ENCODE data around the gene NCAPD3. TPM values are rescaled to one million over a fixed set of nuclear protein-coding genes. Genes with fewer than 3 reads are reported as not detected.
"Not testable (repeated sequence)": the region's sequence is repeated elsewhere in the genome, so short reads cannot be mapped to it uniquely, and the experiment has no call there.

The NCAPD3 gene
- total and polyA plus RNA-seq, 2 donors = 7.2 to 24.4 TPM

DNA sequence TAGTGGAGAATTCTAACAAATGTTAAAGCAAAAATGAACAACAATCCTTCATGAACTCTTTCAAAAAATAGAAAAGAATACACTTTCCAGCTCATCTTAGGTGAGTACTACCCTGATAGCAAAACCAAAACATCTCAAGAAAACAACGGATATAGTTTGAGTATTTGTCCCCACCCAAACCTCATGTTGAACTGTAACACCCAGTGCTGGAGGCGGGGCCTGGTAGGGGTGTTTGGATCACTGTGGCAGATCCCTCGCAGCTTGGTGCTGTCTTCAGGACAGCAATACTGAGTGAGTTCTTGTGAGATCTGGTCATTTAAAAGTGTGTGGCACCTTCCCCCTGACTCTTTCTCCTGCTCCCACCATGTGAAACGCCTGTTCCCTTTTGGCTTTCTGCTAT, 27.0 kb downstream of the NCAPD3 start:
- 97% methylated on average over 4 of the region's 4 CpGs for WGBS
- no peak for DNase-seq (ENCODE audit: low read depth in 6 of 9, low spot score in 9 of 9)
- Histone ChIP-seq H3K36me3 (ENCODE audit: control insufficient read depth in 2 of 2, insufficient read depth in 2 of 2, low read length in 1 of 2) (peaks cover 26 to 56% of the 10 kb centered on the region in 2 donors), H3K9me3 (ENCODE audit: control insufficient read depth in 2 of 2, insufficient read depth in 1 of 2, low read length in 1 of 2) (no peaks in the 10 kb centered on the region), H3K27ac (ENCODE audit: low read depth in 1 of 2, low read length in 1 of 2) (no peak overlapping the region), H3K27me3 (ENCODE audit: control insufficient read depth in 2 of 2, insufficient read depth in 1 of 2, low read length in 1 of 2) (no peaks in the 10 kb centered on the region), H3K4me3 (ENCODE audit: low read length in 2 of 2) (no peak overlapping the region), H3K4me1 (ENCODE audit: control insufficient read depth in 2 of 2, insufficient read depth in 2 of 2, low read length in 2 of 2) (no peaks in the 10 kb centered on the region)

- H3K9me3 ChIP-seq (ENCODE audit: control insufficient read depth in 2 of 2, insufficient read depth in 1 of 2, low read length in 1 of 2); H3K4me1 ChIP-seq (ENCODE audit: control insufficient read depth in 2 of 2, insufficient read depth in 2 of 2, low read length in 2 of 2); H3K27me3 ChIP-seq (ENCODE audit: control insufficient read depth in 2 of 2, insufficient read depth in 1 of 2, low read length in 1 of 2); DNase-seq (ENCODE audit: low read depth in 6 of 9, low spot score in 9 of 9); H3K4me3 ChIP-seq (ENCODE audit: low read length in 2 of 2); H3K27ac ChIP-seq (ENCODE audit: low read depth in 1 of 2, low read length in 1 of 2): not testable (repeated sequence)
- peaks cover 47 to 81% of the 10 kb centered on the region in 2 donors for H3K36me3 ChIP-seq (ENCODE audit: control insufficient read depth in 2 of 2, insufficient read depth in 2 of 2, low read length in 1 of 2)
- WGBS = 98% methylated on average over 8 of the region's 8 CpGs
Observed at GRCh38 chr11:134188092-134188491, 35.7 kb downstream of the NCAPD3 start.

GRCh38 chr11:134181707-134182106, 42.1 kb downstream of the NCAPD3 start:
- WGBS = 98% methylated on average over 4 of the region's 4 CpGs
- H3K27ac ChIP-seq (ENCODE audit: low read depth in 1 of 2, low read length in 1 of 2) = no peak overlapping the region
- peaks cover 43 to 75% of the 10 kb centered on the region in 2 donors for H3K36me3 ChIP-seq (ENCODE audit: control insufficient read depth in 2 of 2, insufficient read depth in 2 of 2, low read length in 1 of 2)
- no peak overlapping the region for H3K4me3 ChIP-seq (ENCODE audit: low read length in 2 of 2)
- DNase-seq (ENCODE audit: low read depth in 6 of 9, low spot score in 9 of 9) = no peak
- no peaks in the 10 kb centered on the region for H3K4me1 ChIP-seq (ENCODE audit: control insufficient read depth in 2 of 2, insufficient read depth in 2 of 2, low read length in 2 of 2)
- no peaks in the 10 kb centered on the region for H3K9me3 ChIP-seq (ENCODE audit: control insufficient read depth in 2 of 2, insufficient read depth in 1 of 2, low read length in 1 of 2)
- no peaks in the 10 kb centered on the region for H3K27me3 ChIP-seq (ENCODE audit: control insufficient read depth in 2 of 2, insufficient read depth in 1 of 2, low read length in 1 of 2)

- no peak for DNase-seq (ENCODE audit: low read depth in 6 of 9, low spot score in 9 of 9)
- no peaks in the 10 kb centered on the region for H3K27me3 ChIP-seq (ENCODE audit: control insufficient read depth in 2 of 2, insufficient read depth in 1 of 2, low read length in 1 of 2)
- no peaks in the 10 kb centered on the region for H3K4me1 ChIP-seq (ENCODE audit: control insufficient read depth in 2 of 2, insufficient read depth in 2 of 2, low read length in 2 of 2)
- no peak overlapping the region for H3K4me3 ChIP-seq (ENCODE audit: low read length in 2 of 2)
- 96% methylated on average over 5 of the region's 5 CpGs for WGBS
- H3K27ac ChIP-seq (ENCODE audit: low read depth in 1 of 2, low read length in 1 of 2) = no peak overlapping the region
- H3K36me3 ChIP-seq (ENCODE audit: control insufficient read depth in 2 of 2, insufficient read depth in 2 of 2, low read length in 1 of 2) = peaks cover 46 to 69% of the 10 kb centered on the region in 2 donors
- H3K9me3 ChIP-seq (ENCODE audit: control insufficient read depth in 2 of 2, insufficient read depth in 1 of 2, low read length in 1 of 2) = no peaks in the 10 kb centered on the region
Observed at GRCh38 chr11:134178032-134178674, 45.6 kb downstream of the NCAPD3 start.

GRCh38 chr11:134176284-134176683, 47.5 kb downstream of the NCAPD3 start:
- 99% methylated on average over 13 of the region's 13 CpGs for WGBS
- Histone ChIP-seq H3K4me3 (ENCODE audit: low read length in 2 of 2) (no peak overlapping the region), H3K9me3 (ENCODE audit: control insufficient read depth in 2 of 2, insufficient read depth in 1 of 2, low read length in 1 of 2) (no peaks in the 10 kb centered on the region), H3K4me1 (ENCODE audit: control insufficient read depth in 2 of 2, insufficient read depth in 2 of 2, low read length in 2 of 2) (no peaks in the 10 kb centered on the region), H3K27ac (ENCODE audit: low read depth in 1 of 2, low read length in 1 of 2) (no peak overlapping the region), H3K27me3 (ENCODE audit: control insufficient read depth in 2 of 2, insufficient read depth in 1 of 2, low read length in 1 of 2) (no peaks in the 10 kb centered on the region), H3K36me3 (ENCODE audit: control insufficient read depth in 2 of 2, insufficient read depth in 2 of 2, low read length in 1 of 2) (peaks cover 52 to 70% of the 10 kb centered on the region in 2 donors)
- DNase-seq (ENCODE audit: low read depth in 6 of 9, low spot score in 9 of 9) = no peak

DNA sequence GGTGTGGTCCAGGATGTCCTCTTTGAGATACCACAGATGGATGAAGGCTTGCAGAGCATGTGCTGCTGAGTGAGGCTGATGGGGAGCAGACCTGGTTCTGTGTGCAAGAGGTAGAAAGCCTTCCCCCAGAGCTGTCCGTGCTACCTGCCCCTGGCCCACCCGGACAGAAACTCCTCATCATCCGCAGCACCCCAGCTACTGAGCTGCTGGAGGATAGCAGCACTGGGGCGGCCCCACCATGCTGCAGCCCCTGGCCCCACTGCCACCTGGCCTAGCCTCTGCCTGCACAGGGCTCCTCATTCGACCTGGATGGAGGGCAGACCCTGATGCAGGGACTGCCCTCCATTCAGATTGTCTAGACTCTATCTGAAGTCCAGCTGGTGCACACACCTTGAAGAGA, 50.5 kb downstream of the NCAPD3 start:
- no peaks in the 10 kb centered on the region for H3K4me1 ChIP-seq (ENCODE audit: control insufficient read depth in 2 of 2, insufficient read depth in 2 of 2, low read length in 2 of 2)
- 97% methylated on average over 5 of the region's 5 CpGs for WGBS
- peaks cover 64 to 80% of the 10 kb centered on the region in 2 donors for H3K36me3 ChIP-seq (ENCODE audit: control insufficient read depth in 2 of 2, insufficient read depth in 2 of 2, low read length in 1 of 2)
- no peaks in the 10 kb centered on the region for H3K27me3 ChIP-seq (ENCODE audit: control insufficient read depth in 2 of 2, insufficient read depth in 1 of 2, low read length in 1 of 2)
- DNase-seq (ENCODE audit: low read depth in 6 of 9, low spot score in 9 of 9) = no peak
- H3K4me3 ChIP-seq (ENCODE audit: low read length in 2 of 2) = no peak overlapping the region
- no peaks in the 10 kb centered on the region for H3K9me3 ChIP-seq (ENCODE audit: control insufficient read depth in 2 of 2, insufficient read depth in 1 of 2, low read length in 1 of 2)
- no peak overlapping the region for H3K27ac ChIP-seq (ENCODE audit: low read depth in 1 of 2, low read length in 1 of 2)

DNA sequence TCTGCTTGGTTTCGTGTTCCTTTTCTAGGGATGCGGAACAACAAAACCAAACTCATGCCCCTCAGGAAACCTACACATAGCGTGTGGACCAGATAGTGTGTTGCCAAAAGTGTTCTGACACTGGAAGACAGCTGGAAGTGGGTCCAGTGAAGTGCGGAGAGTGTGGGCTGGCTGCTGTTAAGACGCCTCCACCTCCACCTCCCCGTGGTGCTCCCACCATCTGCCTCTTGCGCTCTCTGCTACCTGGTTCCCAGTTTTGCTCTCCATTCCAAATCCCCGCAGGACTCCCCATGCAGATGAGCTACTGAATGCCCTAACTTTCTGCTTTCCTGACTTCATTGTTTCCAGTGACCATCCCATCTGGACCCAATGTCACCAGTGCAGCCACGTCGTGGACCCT, 51.8 kb downstream of the NCAPD3 start:
- Histone ChIP-seq H3K27me3 (ENCODE audit: control insufficient read depth in 2 of 2, insufficient read depth in 1 of 2, low read length in 1 of 2) (no peaks in the 10 kb centered on the region), H3K4me3 (ENCODE audit: low read length in 2 of 2) (no peak overlapping the region), H3K4me1 (ENCODE audit: control insufficient read depth in 2 of 2, insufficient read depth in 2 of 2, low read length in 2 of 2) (no peaks in the 10 kb centered on the region), H3K27ac (ENCODE audit: low read depth in 1 of 2, low read length in 1 of 2) (no peak overlapping the region), H3K36me3 (ENCODE audit: control insufficient read depth in 2 of 2, insufficient read depth in 2 of 2, low read length in 1 of 2) (peaks cover 70 to 76% of the 10 kb centered on the region in 2 donors), H3K9me3 (ENCODE audit: control insufficient read depth in 2 of 2, insufficient read depth in 1 of 2, low read length in 1 of 2) (no peaks in the 10 kb centered on the region)
- WGBS = 98% methylated on average over 10 of the region's 10 CpGs
- no peak for DNase-seq (ENCODE audit: low read depth in 6 of 9, low spot score in 9 of 9)

DNA sequence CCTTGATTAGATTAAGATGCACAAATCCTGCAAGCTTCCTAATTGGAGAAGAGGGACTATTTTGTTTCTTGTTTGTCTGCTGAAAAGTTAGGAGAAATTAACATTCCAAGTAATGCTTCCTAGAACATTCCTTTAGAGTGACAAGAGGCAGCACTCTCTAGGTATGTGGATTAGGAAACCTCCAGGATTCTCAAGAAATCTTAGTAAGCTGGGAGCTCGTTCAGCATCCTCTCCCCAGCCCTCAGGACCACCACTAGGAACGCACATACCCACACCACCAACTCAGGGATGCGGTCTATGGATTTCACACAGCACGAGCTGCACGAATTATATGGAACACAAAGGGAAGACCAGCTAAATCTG, 52.9 kb downstream of the NCAPD3 start:
- 96% methylated on average over 5 of the region's 5 CpGs for WGBS
- peaks cover 62 to 65% of the 10 kb centered on the region in 2 donors for H3K36me3 ChIP-seq (ENCODE audit: control insufficient read depth in 2 of 2, insufficient read depth in 2 of 2, low read length in 1 of 2)
- H3K9me3 ChIP-seq (ENCODE audit: control insufficient read depth in 2 of 2, insufficient read depth in 1 of 2, low read length in 1 of 2) = no peaks in the 10 kb centered on the region

DNA sequence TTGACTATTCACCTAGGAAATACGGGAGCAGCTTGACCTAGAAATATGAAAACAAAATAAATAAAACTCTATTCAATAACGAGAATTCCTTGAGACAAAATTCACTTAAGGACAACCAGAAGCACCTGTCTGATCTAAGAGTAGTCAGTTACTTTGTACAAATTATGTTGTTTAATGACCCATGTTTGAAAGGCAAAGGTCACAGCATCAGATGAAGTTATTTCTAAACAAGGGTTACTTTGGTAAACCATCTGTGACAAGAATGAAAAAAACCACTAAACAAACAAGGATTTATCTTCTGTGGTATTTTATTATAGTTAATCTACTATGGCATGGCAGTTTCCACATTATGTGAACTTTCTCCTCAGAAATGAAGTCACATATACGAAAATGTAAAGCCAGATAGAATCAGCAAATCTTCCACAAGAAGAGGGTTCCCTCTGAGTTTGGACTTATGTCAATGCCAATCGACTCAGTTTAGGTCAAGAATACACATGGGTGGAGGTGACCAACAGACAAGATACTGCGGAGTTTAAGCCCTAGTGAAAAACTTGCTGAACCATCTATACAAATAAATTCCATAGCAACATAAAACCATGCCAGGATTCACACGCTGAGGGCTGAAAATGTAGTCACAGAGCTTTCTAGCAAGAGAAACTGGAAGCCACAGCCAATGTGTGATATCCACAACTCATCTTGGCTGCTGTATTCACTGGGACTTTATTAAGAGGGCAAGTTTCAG, 53.4 kb downstream of the NCAPD3 start:
- 98% methylated on average over 6 of the region's 6 CpGs for WGBS
- no peaks in the 10 kb centered on the region for H3K27me3 ChIP-seq (ENCODE audit: control insufficient read depth in 2 of 2, insufficient read depth in 1 of 2, low read length in 1 of 2)

More for the DNA sequence above, 52.9 kb downstream of the NCAPD3 start:
- H3K4me1 ChIP-seq (ENCODE audit: control insufficient read depth in 2 of 2, insufficient read depth in 2 of 2, low read length in 2 of 2) = no peaks in the 10 kb centered on the region
- DNase-seq (ENCODE audit: low read depth in 6 of 9, low spot score in 9 of 9) = no peak
- no peak overlapping the region for H3K27ac ChIP-seq (ENCODE audit: low read depth in 1 of 2, low read length in 1 of 2)
- no peaks in the 10 kb centered on the region for H3K27me3 ChIP-seq (ENCODE audit: control insufficient read depth in 2 of 2, insufficient read depth in 1 of 2, low read length in 1 of 2)
- H3K4me3 ChIP-seq (ENCODE audit: low read length in 2 of 2) = no peak overlapping the region

More for the DNA sequence above, 53.4 kb downstream of the NCAPD3 start:
- no peaks in the 10 kb centered on the region for H3K9me3 ChIP-seq (ENCODE audit: control insufficient read depth in 2 of 2, insufficient read depth in 1 of 2, low read length in 1 of 2)
- no peak for DNase-seq (ENCODE audit: low read depth in 6 of 9, low spot score in 9 of 9)
- H3K27ac ChIP-seq (ENCODE audit: low read depth in 1 of 2, low read length in 1 of 2) = no peak overlapping the region
- no peak overlapping the region for H3K4me3 ChIP-seq (ENCODE audit: low read length in 2 of 2)
- no peaks in the 10 kb centered on the region for H3K4me1 ChIP-seq (ENCODE audit: control insufficient read depth in 2 of 2, insufficient read depth in 2 of 2, low read length in 2 of 2)
- H3K36me3 ChIP-seq (ENCODE audit: control insufficient read depth in 2 of 2, insufficient read depth in 2 of 2, low read length in 1 of 2) = peaks cover 60 to 66% of the 10 kb centered on the region in 2 donors
